Esophagus squamous epithelium (tissue), 4 donors: Measurements from ENCODE around the gene MGMT.

Source experiments
- CTCF ChIP-seq, 6 experiments: fragments of 450-650 bp in 4 of 6; fragments of 200-600 bp in 2 of 6; sonication (generic) in 2 of 6; IDR thresholded peaks; one replicate each; pipeline ENCODE4 v1.5.1; 2016 to 2019; ENCODE audit warnings: antibody characterized with exemption in 6 of 6, mild to moderate bottlenecking in 4 of 6, moderate library complexity in 4 of 6
- POLR2A ChIP-seq, 4 donors: fragments of 450-650 bp; IDR thresholded peaks; one replicate each; pipeline ENCODE4 v1.6.1; 2017; ENCODE audit warnings: antibody characterized with exemption in 4 of 4, mild to moderate bottlenecking in 4 of 4, moderate library complexity in 3 of 4

- TF ChIP-seq CTCF (IDR thresholded peaks at IDR 0.05) (no peak), POLR2A (IDR thresholded peaks at IDR 0.05) (no peak)
These were observed 64.3 kb downstream of the MGMT start for GRCh38 chr10:129531195-129531968.
